HEK293 (cell line): ENCODE data around the gene TWF2.

ENCODE experiments used
- CTCF ChIA-PET: fragments of 350-600 bp; formaldehyde crosslinking; extraction: SDS; loops from one replicate; lab custom pipeline; 2021; ENCODE audit warnings: antibody characterized with exemption; lab: Yijun Ruan, JAX
- POLR2A ChIA-PET: fragments of 300-600 bp; formaldehyde crosslinking; extraction: SDS; loops from one replicate; lab custom pipeline; 2020; ENCODE audit warnings: antibody characterized with exemption, inconsistent platforms; lab: Yijun Ruan, JAX
- H3K27ac ChIP-seq: fragments of 200-500 bp; sonication (Bioruptor generic); 2 replicates; pipeline ENCODE4 v1.5.1; 2014; ENCODE audit warnings: low read depth, low read length, control low read depth, inconsistent platforms; ENCODE audit errors: extremely low read depth
- H3K36me3 ChIP-seq, 2 experiments: fragments of 200-500 bp in 1 of 2; sonication (Bioruptor generic) in 1 of 2; 1 replicate in 1 of 2; 2 replicates in 1 of 2; pipeline ENCODE4 v1.5.1; 2014 to 2017; ENCODE audit warnings: inconsistent platforms in 2 of 2, low read length in 2 of 2; ENCODE audit not compliant: control insufficient read depth in 2 of 2, insufficient read depth in 1 of 2
- H3K4me1 ChIP-seq: fragments of 200-500 bp; sonication (Bioruptor generic); 2 replicates; pipeline ENCODE4 v1.5.1; 2014; ENCODE audit warnings: mild to moderate bottlenecking, low read length, inconsistent platforms; ENCODE audit not compliant: control insufficient read depth, insufficient read depth
- H3K4me3 ChIP-seq: 2 replicates; pipeline ENCODE4 v1.5.1; 2011; ENCODE audit warnings: low read depth, mild to moderate bottlenecking, control low read depth, low read length, moderate library complexity
- H3K9me3 ChIP-seq: fragments of 200-500 bp; sonication (Bioruptor generic); 2 replicates; pipeline ENCODE4 v1.5.1; 2014; ENCODE audit warnings: low read depth, low read length, inconsistent platforms; ENCODE audit not compliant: control insufficient read depth, insufficient read depth
- KLF1 ChIP-seq: fragments of 450-650 bp; formaldehyde crosslinking; IDR thresholded peaks from 2 replicates; pipeline ENCODE4 v1.5.1; 2016; ENCODE audit warnings: missing biosample characterization, missing genetic modification characterization
- KLF16 ChIP-seq: fragments of 450-650 bp; formaldehyde crosslinking; IDR thresholded peaks from 2 replicates; pipeline ENCODE4 v1.5.1; 2017; ENCODE audit warnings: missing biosample characterization, missing genetic modification characterization
- OVOL3 ChIP-seq: fragments of 450-650 bp; formaldehyde crosslinking; IDR thresholded peaks from 2 replicates; pipeline ENCODE4 v1.5.1; 2016; ENCODE audit warnings: missing biosample characterization, missing genetic modification characterization
- SALL2 ChIP-seq: fragments of 450-650 bp; formaldehyde crosslinking; IDR thresholded peaks from 2 replicates; pipeline ENCODE4 v1.5.0; 2017; ENCODE audit warnings: missing biosample characterization, mild to moderate bottlenecking, missing genetic modification characterization, borderline replicate concordance
- SP3 ChIP-seq: fragments of 450-650 bp; formaldehyde crosslinking; IDR thresholded peaks from 2 replicates; pipeline ENCODE4 v1.5.1; 2016; ENCODE audit warnings: missing biosample characterization, missing genetic modification characterization
- ZBTB11 ChIP-seq: fragments of 450-650 bp; formaldehyde crosslinking; conservative IDR thresholded peaks from 2 replicates; pipeline ENCODE4 v1.5.1; 2016; ENCODE audit warnings: low read depth, missing biosample characterization, missing genetic modification characterization
- ZFHX2 ChIP-seq: fragments of 450-650 bp; formaldehyde crosslinking; conservative IDR thresholded peaks from 2 replicates; pipeline ENCODE4 v1.5.1; 2016; ENCODE audit warnings: missing biosample characterization, missing genetic modification characterization
- ZFP41 ChIP-seq: fragments of 450-650 bp; formaldehyde crosslinking; IDR thresholded peaks from 2 replicates; pipeline ENCODE4 v1.5.1; 2016; ENCODE audit warnings: missing biosample characterization, missing genetic modification characterization, borderline replicate concordance
- ZNF10 ChIP-seq: fragments of 450-650 bp; formaldehyde crosslinking; IDR thresholded peaks from 2 replicates; pipeline ENCODE4 v1.5.1; 2017; ENCODE audit warnings: missing biosample characterization, missing genetic modification characterization
- ZNF24 ChIP-seq: fragments of 450-650 bp; formaldehyde crosslinking; IDR thresholded peaks from 2 replicates; pipeline ENCODE4 v1.5.1; 2016; ENCODE audit warnings: missing biosample characterization, missing genetic modification characterization
- ZNF292 ChIP-seq: fragments of 450-650 bp; formaldehyde crosslinking; IDR thresholded peaks from 2 replicates; pipeline ENCODE4 v1.5.1; 2016; ENCODE audit warnings: low read depth, missing biosample characterization, missing genetic modification characterization, borderline replicate concordance
- ZNF544 ChIP-seq: fragments of 450-650 bp; formaldehyde crosslinking; IDR thresholded peaks from 2 replicates; pipeline ENCODE4 v1.5.0; 2017; ENCODE audit warnings: missing biosample characterization, missing genetic modification characterization
- ZNF555 ChIP-seq: fragments of 450-650 bp; formaldehyde crosslinking; conservative IDR thresholded peaks from 2 replicates; pipeline ENCODE4 v1.5.1; 2017; ENCODE audit warnings: missing biosample characterization, mild to moderate bottlenecking, missing genetic modification characterization, inconsistent platforms
- ZNF626 ChIP-seq: fragments of 450-650 bp; sonication (Bioruptor Pico); formaldehyde crosslinking; IDR thresholded peaks from 2 replicates; pipeline ENCODE4 v1.5.1; 2018; ENCODE audit warnings: missing biosample characterization, missing genetic modification characterization, inconsistent platforms
- ZNF654 ChIP-seq: fragments of 450-650 bp; formaldehyde crosslinking; IDR thresholded peaks from 2 replicates; pipeline ENCODE4 v1.5.1; 2016; ENCODE audit warnings: low read depth, missing biosample characterization, missing genetic modification characterization
- ZNF777 ChIP-seq: fragments of 450-650 bp; formaldehyde crosslinking; IDR thresholded peaks from 2 replicates; pipeline ENCODE4 v1.5.1; 2017; ENCODE audit warnings: missing biosample characterization, missing genetic modification characterization, borderline replicate concordance
- ZNF792 ChIP-seq: fragments of 450-650 bp; formaldehyde crosslinking; IDR thresholded peaks from 2 replicates; pipeline ENCODE4 v1.5.1; 2016; ENCODE audit warnings: missing biosample characterization, missing genetic modification characterization
- ZNF843 ChIP-seq: fragments of 450-650 bp; formaldehyde crosslinking; IDR thresholded peaks from 2 replicates; pipeline ENCODE4 v1.5.1; 2016; ENCODE audit warnings: missing biosample characterization, missing genetic modification characterization
- TF ChIP-seq, protein P1 (sequence below): fragments of 450-650 bp; formaldehyde crosslinking; IDR thresholded peaks from 2 replicates; pipeline ENCODE4 v1.5.1; 2017; ENCODE audit warnings: missing biosample characterization, missing genetic modification characterization
- TF ChIP-seq, protein P2 (sequence below): fragments of 450-650 bp; formaldehyde crosslinking; IDR thresholded peaks from 2 replicates; pipeline ENCODE4 v1.5.1; 2016; ENCODE audit warnings: missing biosample characterization, missing genetic modification characterization, low read depth
- TF ChIP-seq, protein P3 (sequence below): fragments of 450-650 bp; formaldehyde crosslinking; IDR thresholded peaks from 2 replicates; pipeline ENCODE4 v1.5.1; 2017; ENCODE audit warnings: missing biosample characterization, missing genetic modification characterization

The TWF2 gene

DNA sequence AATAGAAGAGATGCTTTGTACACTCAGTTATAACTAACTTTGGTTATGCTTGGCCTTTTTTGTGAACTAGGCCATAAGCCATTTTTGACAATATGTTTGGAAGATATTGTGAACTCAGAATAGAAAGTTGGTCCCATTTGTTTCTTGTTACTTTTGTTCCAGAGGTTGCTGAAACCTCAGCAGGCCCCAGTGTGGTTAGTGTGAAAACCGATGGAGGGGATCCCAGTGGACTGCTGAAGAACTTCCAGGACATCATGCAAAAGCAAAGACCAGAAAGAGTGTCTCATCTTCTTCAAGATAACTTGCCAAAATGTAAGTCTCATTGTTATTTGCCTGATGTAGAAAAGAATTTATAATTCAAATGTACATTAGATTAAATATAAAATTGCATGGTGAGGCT, 35.3 kb downstream of the TWF2 start:
- TF ChIP-seq ZNF777 (tag by site-specific recombination) (no peak), SALL2 (tag by site-specific recombination) (no peak), ZFHX2 (tag by site-specific recombination) (no peak), ZNF626 (tag by site-specific recombination) (no peak), ZNF544 (tag by site-specific recombination) (no peak), ZFP41 (tag by site-specific recombination) (no peak), KLF16 (tag by site-specific recombination) (no peak), ZNF24 (tag by site-specific recombination) (no peak), SP3 (tag by site-specific recombination) (no peak), ZBTB11 (no peak), OVOL3 (tag by site-specific recombination) (no peak), ZNF843 (tag by site-specific recombination) (no peak), ZNF555 (tag by site-specific recombination) (no peak), ZNF792 (no peak), ZNF10 (tag by site-specific recombination) (no peak)
- TF ChIP-seq, protein P1, sequence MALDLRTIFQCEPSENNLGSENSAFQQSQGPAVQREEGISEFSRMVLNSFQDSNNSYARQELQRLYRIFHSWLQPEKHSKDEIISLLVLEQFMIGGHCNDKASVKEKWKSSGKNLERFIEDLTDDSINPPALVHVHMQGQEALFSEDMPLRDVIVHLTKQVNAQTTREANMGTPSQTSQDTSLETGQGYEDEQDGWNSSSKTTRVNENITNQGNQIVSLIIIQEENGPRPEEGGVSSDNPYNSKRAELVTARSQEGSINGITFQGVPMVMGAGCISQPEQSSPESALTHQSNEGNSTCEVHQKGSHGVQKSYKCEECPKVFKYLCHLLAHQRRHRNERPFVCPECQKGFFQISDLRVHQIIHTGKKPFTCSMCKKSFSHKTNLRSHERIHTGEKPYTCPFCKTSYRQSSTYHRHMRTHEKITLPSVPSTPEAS: no peak
- TF ChIP-seq, protein P2, sequence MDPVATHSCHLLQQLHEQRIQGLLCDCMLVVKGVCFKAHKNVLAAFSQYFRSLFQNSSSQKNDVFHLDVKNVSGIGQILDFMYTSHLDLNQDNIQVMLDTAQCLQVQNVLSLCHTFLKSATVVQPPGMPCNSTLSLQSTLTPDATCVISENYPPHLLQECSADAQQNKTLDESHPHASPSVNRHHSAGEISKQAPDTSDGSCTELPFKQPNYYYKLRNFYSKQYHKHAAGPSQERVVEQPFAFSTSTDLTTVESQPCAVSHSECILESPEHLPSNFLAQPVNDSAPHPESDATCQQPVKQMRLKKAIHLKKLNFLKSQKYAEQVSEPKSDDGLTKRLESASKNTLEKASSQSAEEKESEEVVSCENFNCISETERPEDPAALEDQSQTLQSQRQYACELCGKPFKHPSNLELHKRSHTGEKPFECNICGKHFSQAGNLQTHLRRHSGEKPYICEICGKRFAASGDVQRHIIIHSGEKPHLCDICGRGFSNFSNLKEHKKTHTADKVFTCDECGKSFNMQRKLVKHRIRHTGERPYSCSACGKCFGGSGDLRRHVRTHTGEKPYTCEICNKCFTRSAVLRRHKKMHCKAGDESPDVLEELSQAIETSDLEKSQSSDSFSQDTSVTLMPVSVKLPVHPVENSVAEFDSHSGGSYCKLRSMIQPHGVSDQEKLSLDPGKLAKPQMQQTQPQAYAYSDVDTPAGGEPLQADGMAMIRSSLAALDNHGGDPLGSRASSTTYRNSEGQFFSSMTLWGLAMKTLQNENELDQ (tag by site-specific recombination): no peak
- peaks cover 46 to 94% of the 10 kb centered on the region in 2 experiments; a peak in 2 of 3 replicates for H3K36me3 ChIP-seq
- POLR2A ChIA-PET: no interaction called here
- no peak overlapping the region for H3K27ac ChIP-seq
- H3K9me3 ChIP-seq: no peaks in the 10 kb centered on the region
- no peak overlapping the region for H3K4me3 ChIP-seq
- CTCF ChIA-PET: interaction anchor here (2.4 kb wide), 1 partner anchor 17 kb away, joined by 10 read pairs; no protein-coding TSS in a partner anchor
- no peaks in the 10 kb centered on the region for H3K4me1 ChIP-seq

- H3K4me3 ChIP-seq: no peak overlapping the region
- no peak overlapping the region for H3K27ac ChIP-seq
- no peaks in the 10 kb centered on the region for H3K9me3 ChIP-seq
- POLR2A ChIA-PET: no interaction called here
- TF ChIP-seq KLF1: no peak
- no peak for TF ChIP-seq OVOL3 (tag by site-specific recombination)
- no peak for TF ChIP-seq ZNF292
- TF ChIP-seq ZNF792: no peak
- no peak for TF ChIP-seq ZNF654 (tag by site-specific recombination)
- TF ChIP-seq, protein P3, sequence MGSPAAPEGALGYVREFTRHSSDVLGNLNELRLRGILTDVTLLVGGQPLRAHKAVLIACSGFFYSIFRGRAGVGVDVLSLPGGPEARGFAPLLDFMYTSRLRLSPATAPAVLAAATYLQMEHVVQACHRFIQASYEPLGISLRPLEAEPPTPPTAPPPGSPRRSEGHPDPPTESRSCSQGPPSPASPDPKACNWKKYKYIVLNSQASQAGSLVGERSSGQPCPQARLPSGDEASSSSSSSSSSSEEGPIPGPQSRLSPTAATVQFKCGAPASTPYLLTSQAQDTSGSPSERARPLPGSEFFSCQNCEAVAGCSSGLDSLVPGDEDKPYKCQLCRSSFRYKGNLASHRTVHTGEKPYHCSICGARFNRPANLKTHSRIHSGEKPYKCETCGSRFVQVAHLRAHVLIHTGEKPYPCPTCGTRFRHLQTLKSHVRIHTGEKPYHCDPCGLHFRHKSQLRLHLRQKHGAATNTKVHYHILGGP (tag by site-specific recombination): no peak
- TF ChIP-seq, all 188 proteins: peak for 0
- CTCF ChIA-PET: interaction anchor here (0.7 to 2.1 kb wide), 3 partner anchors 18 to 58 kb away, joined by 3 to 11 read pairs (median 3); no protein-coding TSS in a partner anchor
- Histone ChIP-seq H3K4me1 (no peaks in the 10 kb centered on the region), H3K36me3 (peaks cover 39 to 82% of the 10 kb centered on the region in 2 experiments; a peak in 2 of 3 replicates)
Measured at GRCh38 chr3:52202384-52203077, 36.4 kb downstream of the TWF2 start.
